ENCODE data around the gene ASS1. TPM values are rescaled to one million over a fixed set of nuclear protein-coding genes. Genes with fewer than 3 reads are reported as not detected.

The ASS1 gene
- total RNA-seq, 1 donor from 2014 or later = 45.6 TPM

GRCh38 chr9:130513078-130513477, 68.3 kb downstream of the ASS1 start:
- Histone ChIP-seq H3K36me3 (ENCODE audit: control insufficient read depth, insufficient read depth, low read length) (no peaks in the 10 kb centered on the region), H3K4me3 (ENCODE audit: low read depth, low read length) (no peak overlapping the region), H3K27me3 (ENCODE audit: control insufficient read depth, insufficient read depth, low read length) (no peaks in the 10 kb centered on the region)
- TF ChIP-seq CTCF (IDR thresholded peaks at IDR 0.05; ENCODE audit: insufficient read depth, low read length, poor library complexity, severe bottlenecking) = no peak
- DNase-seq (ENCODE audit: low read depth) = no peak

GRCh38 chr9:130518233-130518632, 73.5 kb downstream of the ASS1 start:
- no peaks in the 10 kb centered on the region for H3K36me3 ChIP-seq (ENCODE audit: control insufficient read depth, insufficient read depth, low read length)
- TF ChIP-seq CTCF (IDR thresholded peaks at IDR 0.05; ENCODE audit: insufficient read depth, low read length, poor library complexity, severe bottlenecking) = no peak
- no peak overlapping the region for H3K4me3 ChIP-seq (ENCODE audit: low read depth, low read length)
- no peak for DNase-seq (ENCODE audit: low read depth)
- no peaks in the 10 kb centered on the region for H3K27me3 ChIP-seq (ENCODE audit: control insufficient read depth, insufficient read depth, low read length)

GRCh38 chr9:130518943-130519799, 74.4 kb downstream of the ASS1 start:
- Histone ChIP-seq H3K27me3 (ENCODE audit: control insufficient read depth, insufficient read depth, low read length) (peaks cover 2% of the 10 kb centered on the region), H3K4me3 (ENCODE audit: low read depth, low read length) (no peak overlapping the region), H3K36me3 (ENCODE audit: control insufficient read depth, insufficient read depth, low read length) (no peaks in the 10 kb centered on the region)
- no peak for TF ChIP-seq CTCF (IDR thresholded peaks at IDR 0.05; ENCODE audit: insufficient read depth, low read length, poor library complexity, severe bottlenecking)
- DNase-seq (ENCODE audit: low read depth) = no peak

- TF ChIP-seq CTCF (IDR thresholded peaks at IDR 0.05; ENCODE audit: insufficient read depth, low read length, poor library complexity, severe bottlenecking) = no peak
- H3K4me3 ChIP-seq (ENCODE audit: low read depth, low read length) = no peak overlapping the region
- peaks cover 6% of the 10 kb centered on the region for H3K27me3 ChIP-seq (ENCODE audit: control insufficient read depth, insufficient read depth, low read length)
- no peaks in the 10 kb centered on the region for H3K36me3 ChIP-seq (ENCODE audit: control insufficient read depth, insufficient read depth, low read length)
- DNase-seq (ENCODE audit: low read depth) = no peak
Observed at GRCh38 chr9:130519927-130520326, 75.2 kb downstream of the ASS1 start.

GRCh38 chr9:130521715-130522114, 77.0 kb downstream of the ASS1 start:
- peaks cover 15% of the 10 kb centered on the region for H3K27me3 ChIP-seq (ENCODE audit: control insufficient read depth, insufficient read depth, low read length)
- H3K36me3 ChIP-seq (ENCODE audit: control insufficient read depth, insufficient read depth, low read length) = no peaks in the 10 kb centered on the region
- H3K4me3 ChIP-seq (ENCODE audit: low read depth, low read length) = no peak overlapping the region
- no peak for TF ChIP-seq CTCF (IDR thresholded peaks at IDR 0.05; ENCODE audit: insufficient read depth, low read length, poor library complexity, severe bottlenecking)
- DNase-seq (ENCODE audit: low read depth) = no peak

Data from kidney epithelial cell (primary cell).